Esophagus squamous epithelium (tissue), 5 donors: ENCODE measurements around the gene TMEM119. TPM values are rescaled to one million over a fixed set of nuclear protein-coding genes. Genes with fewer than 3 reads are reported as not detected.

Experiments
- DNase-seq: peaks from one replicate; lab custom pipeline; 2025; lab: John Stamatoyannopoulos, UW
- H3K27ac ChIP-seq, 4 donors: fragments of 200-600 bp; sonication (generic); one replicate each; pipeline ENCODE4 v1.5.1; 2016 to 2019; ENCODE audit warnings: mild to moderate bottlenecking in 1 of 4
- H3K27me3 ChIP-seq, 4 donors: fragments of 200-600 bp; sonication (generic); 1 replicate in 3 of 4; 2 replicates in 1 of 4; pipeline versions ENCODE4 v1.5.1 to v1.6.0; 2017 to 2021; ENCODE audit warnings: antibody characterized with exemption in 1 of 4
- H3K36me3 ChIP-seq, 3 donors: fragments of 200-600 bp; sonication (generic); one replicate each; pipeline ENCODE4 v1.5.1; 2016 to 2019
- H3K4me1 ChIP-seq, 3 donors: fragments of 200-600 bp; sonication (generic); one replicate each; pipeline ENCODE4 v1.5.1; 2017 to 2019
- H3K4me3 ChIP-seq, 4 donors: fragments of 200-600 bp; sonication (generic); 1 replicate in 3 of 4; 2 replicates in 1 of 4; pipeline ENCODE4 v1.5.1; 2016 to 2019; ENCODE audit warnings: mild to moderate bottlenecking in 2 of 4, moderate library complexity in 1 of 4
- H3K9me3 ChIP-seq, 3 donors: fragments of 200-600 bp; sonication (generic); one replicate each; pipeline ENCODE4 v1.5.1; 2016 to 2019
- CTCF ChIP-seq, 6 experiments: fragments of 450-650 bp in 4 of 6; fragments of 200-600 bp in 2 of 6; sonication (generic) in 2 of 6; IDR thresholded peaks; one replicate each; pipeline ENCODE4 v1.5.1; 2016 to 2019; ENCODE audit warnings: antibody characterized with exemption in 6 of 6, mild to moderate bottlenecking in 4 of 6, moderate library complexity in 4 of 6
- POLR2A ChIP-seq, 4 donors: fragments of 450-650 bp; IDR thresholded peaks; one replicate each; pipeline ENCODE4 v1.6.1; 2017; ENCODE audit warnings: antibody characterized with exemption in 4 of 4, mild to moderate bottlenecking in 4 of 4, moderate library complexity in 3 of 4
- WGBS, 2 donors: methylation state at CpG; one replicate each; pipeline ENCODE4 v1.1.5; 2018; 5-methylcytosine and 5-hydroxymethylcytosine counted together
- intact Hi-C: fragments of 100-400 bp; cut with DNase I; formaldehyde crosslinking; loops from one replicate; pipeline ENCODE4 v1.15.0; 2022
- total RNA-seq, 4 donors: library from RNA; depleted of rRNA; stranded (reverse); fragments of >200 nt; gene quantifications; one replicate each; pipeline ENCODE4 v1.1.0, GENCODE V29; 2016
- donor health status: DM: yes; HTN: yes; CAD: no.

TMEM119 gene
- total RNA-seq, 4 donors from 2014 or later: 0.08 to 4.8 (median 2.0) TPM

- intact Hi-C loops: loop anchor here (5.0 kb wide), 1 partner anchor 55 kb away; the partner anchor contains the start of genes ISCU and SART3
- WGBS, 2 donors: 51 to 83% methylated on average over 2 to 9 of the region's 14 CpGs
These were observed 19.3 kb upstream of the TMEM119 start for GRCh38 chr12:108616941-108617858.

GRCh38 chr12:108616359-108616758 lies 18.5 kb upstream of the TMEM119 start:
- H3K9me3 ChIP-seq: no peaks in the 10 kb centered on the region
- H3K36me3 ChIP-seq: no peaks in the 10 kb centered on the region
- no peaks in the 10 kb centered on the region for H3K27me3 ChIP-seq
- intact Hi-C loops: loop anchor here (5.0 kb wide), 1 partner anchor 54 kb away; the partner anchor contains the start of genes ISCU and SART3
- H3K4me3 ChIP-seq: no peak overlapping the region
- peak overlapping the region in 1 of 4 donors; percentile 38 for H3K27ac ChIP-seq
- TF ChIP-seq POLR2A (IDR thresholded peaks at IDR 0.05) (no peak), CTCF (IDR thresholded peaks at IDR 0.05) (no peak)
- peaks cover 0 to 29% (median 13%) of the 10 kb centered on the region in 3 donors for H3K4me1 ChIP-seq
- no peak for DNase-seq
- WGBS, 2 donors: 88 to 89% methylated on average over 2 of the region's 2 CpGs

More at GRCh38 chr12:108616941-108617858, 19.3 kb upstream of the TMEM119 start:
- Histone ChIP-seq H3K27me3 (no peaks in the 10 kb centered on the region), H3K36me3 (no peaks in the 10 kb centered on the region), H3K27ac (peak overlapping the region in 1 of 4 donors; percentile 38), H3K4me3 (no peak overlapping the region), H3K9me3 (no peaks in the 10 kb centered on the region), H3K4me1 (peaks cover 0 to 33% (median 13%) of the 10 kb centered on the region in 3 donors)
- no peak for TF ChIP-seq CTCF (IDR thresholded peaks at IDR 0.05)
- DNase-seq: no peak

- Histone ChIP-seq H3K27ac (no peak overlapping the region), H3K4me3 (no peak overlapping the region), H3K9me3 (no peaks in the 10 kb centered on the region), H3K27me3 (no peaks in the 10 kb centered on the region), H3K4me1 (peaks cover 0 to 29% (median 13%) of the 10 kb centered on the region in 3 donors), H3K36me3 (no peaks in the 10 kb centered on the region)
- no peak for DNase-seq
- no peak for TF ChIP-seq CTCF (IDR thresholded peaks at IDR 0.05)
- no peak for TF ChIP-seq POLR2A (IDR thresholded peaks at IDR 0.05)
- intact Hi-C loops: loop anchor here (5.0 kb wide), 1 partner anchor 54 kb away; the partner anchor contains the start of genes ISCU and SART3
- 71 to 80% methylated on average over 1 of the region's 1 CpG for WGBS, 2 donors
These were observed 18.0 kb upstream of the TMEM119 start for GRCh38 chr12:108615918-108616317.

- no peak for DNase-seq
- no peaks in the 10 kb centered on the region for H3K36me3 ChIP-seq
- H3K27ac ChIP-seq: no peak overlapping the region
- WGBS, 2 donors: 79 to 94% methylated on average over 6 of the region's 6 CpGs
- H3K4me1 ChIP-seq: peaks cover 0 to 33% (median 13%) of the 10 kb centered on the region in 3 donors
- no peaks in the 10 kb centered on the region for H3K9me3 ChIP-seq
- TF ChIP-seq CTCF (IDR thresholded peaks at IDR 0.05) (no peak), POLR2A (IDR thresholded peaks at IDR 0.05) (no peak)
- H3K27me3 ChIP-seq: no peaks in the 10 kb centered on the region
- intact Hi-C loops: loop anchor here (5.0 kb wide), 1 partner anchor 52 kb away; the partner anchor contains the start of genes ISCU and SART3
- H3K4me3 ChIP-seq: no peak overlapping the region
These were observed 16.8 kb upstream of the TMEM119 start for GRCh38 chr12:108614639-108615038.

GRCh38 chr12:108614041-108614440 lies 16.2 kb upstream of the TMEM119 start:
- no peaks in the 10 kb centered on the region for H3K9me3 ChIP-seq
- H3K27ac ChIP-seq: no peak overlapping the region
- no peak overlapping the region for H3K4me3 ChIP-seq
- H3K27me3 ChIP-seq: no peaks in the 10 kb centered on the region
- peaks cover 0 to 37% (median 13%) of the 10 kb centered on the region in 3 donors for H3K4me1 ChIP-seq
- WGBS, 2 donors: 59% methylated on average over 3 of the region's 4 CpGs; no CpG with 5 or more reads in 1 of the 2 donors
- no peak for DNase-seq
- no peaks in the 10 kb centered on the region for H3K36me3 ChIP-seq
- intact Hi-C loops: no loop called here
- TF ChIP-seq POLR2A (IDR thresholded peaks at IDR 0.05) (no peak), CTCF (IDR thresholded peaks at IDR 0.05) (no peak)
